A673 (cell line): ENCODE data around the gene TRAF3IP1. TPM values are rescaled to one million over a fixed set of nuclear protein-coding genes. Genes with fewer than 3 reads are reported as not detected.

Source experiments
- BruUV-seq: library from RNA; stranded (reverse); fragments of 400-500 nt; replicated peaks from 2 replicates; lab custom pipeline; 2021; lab: Mats Ljungman, UMichigan
- CTCF ChIA-PET: fragments of 300-600 bp; sonication (Branson Sonifier 250); formaldehyde crosslinking; loops from one replicate; lab custom pipeline; 2022; ENCODE audit warnings: antibody characterized with exemption; lab: Charles Lee
- POLR2A ChIA-PET: fragments of 300-600 bp; sonication (Branson Sonifier 250); formaldehyde crosslinking; loops from one replicate; lab custom pipeline; 2022; ENCODE audit warnings: antibody characterized with exemption; ENCODE audit not compliant: low non-redundant PET; lab: Charles Lee
- DNase-seq: peaks from one replicate; pipeline ENCODE4 v3.0.0-alpha.2; 2015; ENCODE audit warnings: low spot score
- H3K27ac ChIP-seq: fragments of 200-600 bp; sonication (generic); 2 replicates; pipeline ENCODE4 v1.5.1; 2016; ENCODE audit warnings: mixed run types, low read depth, mild to moderate bottlenecking, mixed read lengths, antibody characterized with exemption, low read length; ENCODE audit not compliant: poor library complexity, severe bottlenecking
- H3K27me3 ChIP-seq: fragments of 200-600 bp; sonication (generic); replicated peaks from 2 replicates; pipeline ENCODE4 v1.6.1; 2017; ENCODE audit warnings: mixed run types, low read depth, mild to moderate bottlenecking, mixed read lengths, antibody characterized with exemption, low read length; ENCODE audit not compliant: insufficient read depth, poor library complexity
- H3K36me3 ChIP-seq: fragments of 200-600 bp; sonication (generic); 2 replicates; pipeline ENCODE4 v1.6.1; 2016; ENCODE audit warnings: mixed run types, mild to moderate bottlenecking, mixed read lengths, antibody characterized with exemption, low read length; ENCODE audit not compliant: insufficient read depth, poor library complexity, severe bottlenecking
- H3K4me1 ChIP-seq: fragments of 200-600 bp; sonication (generic); 2 replicates; pipeline ENCODE4 v1.6.1; 2017; ENCODE audit warnings: mixed run types, mild to moderate bottlenecking, mixed read lengths, antibody characterized with exemption, low read length; ENCODE audit not compliant: insufficient read depth, poor library complexity, severe bottlenecking
- H3K4me3 ChIP-seq: fragments of 200-600 bp; sonication (generic); 2 replicates; pipeline ENCODE4 v1.5.1; 2016; ENCODE audit warnings: low read depth, mixed run types, mild to moderate bottlenecking, mixed read lengths, low read length; ENCODE audit not compliant: poor library complexity, severe bottlenecking
- H3K9me3 ChIP-seq: fragments of 200-600 bp; sonication (generic); 2 replicates; pipeline ENCODE4 v1.6.1; 2016; ENCODE audit warnings: mixed run types, low read depth, mild to moderate bottlenecking, mixed read lengths, antibody characterized with exemption, low read length; ENCODE audit not compliant: poor library complexity, severe bottlenecking
- CTCF ChIP-seq: fragments of 300-800, 200-600 bp; sonication (generic); conservative IDR thresholded peaks from 2 replicates; pipeline ENCODE4 v1.5.1; 2017; ENCODE audit warnings: low read depth, mild to moderate bottlenecking, antibody characterized with exemption, low read length, moderate library complexity, mixed read lengths
- EZH2 ChIP-seq: fragments of 200-600 bp; sonication (generic); IDR thresholded peaks from 2 replicates; pipeline ENCODE4 v1.6.1; 2017; ENCODE audit warnings: borderline replicate concordance, low read depth, mild to moderate bottlenecking, mixed read lengths, antibody characterized with exemption, low read length; ENCODE audit not compliant: poor library complexity, severe bottlenecking
- intact Hi-C: fragments of 100-400 bp; cut with micrococcal nuclease; formaldehyde crosslinking; loops from one replicate; pipeline ENCODE4 v1.10.0; 2022; ENCODE audit not compliant: unreplicated experiment
- total RNA-seq: library from RNA; stranded (reverse); gene quantifications from 2 replicates; pipeline ENCODE4 v1.2.3, GENCODE V29; 2021

Gene TRAF3IP1
- total RNA-seq, 1 experiment from 2014 or later: 23.0 TPM

DNA sequence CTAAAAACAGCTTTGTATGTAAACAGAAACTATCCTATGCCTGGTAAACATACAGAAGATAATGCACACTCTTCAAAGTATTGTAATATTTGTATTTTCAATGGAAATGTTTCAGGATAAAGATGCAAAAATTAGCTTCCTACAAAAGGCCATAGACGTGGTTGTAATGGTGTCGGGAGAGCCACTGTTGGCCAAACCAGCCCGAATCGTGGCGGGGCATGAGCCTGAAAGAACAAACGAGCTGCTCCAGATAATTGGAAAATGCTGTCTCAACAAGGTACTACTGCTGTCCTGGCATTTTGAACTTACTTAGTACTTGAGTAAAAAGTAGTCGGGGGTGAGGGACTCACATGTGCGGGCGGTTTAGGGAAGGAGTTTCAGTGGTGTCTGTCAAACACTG is 5.4 kb downstream of the TRAF3IP1 start:
- Histone ChIP-seq H3K27me3 (no peaks in the 10 kb centered on the region), H3K4me3 (no peak overlapping the region), H3K36me3 (no peaks in the 10 kb centered on the region), H3K4me1 (peaks cover 5% of the 10 kb centered on the region), H3K27ac (no peak overlapping the region), H3K9me3 (no peaks in the 10 kb centered on the region)
- BruUV-seq: no TSS peak
- intact Hi-C loops: no loop called here
- POLR2A ChIA-PET: no interaction called here
- CTCF ChIA-PET: no interaction called here
- no peak for DNase-seq
- TF ChIP-seq CTCF (no peak), EZH2 (no peak)

GRCh38 chr2:238326801-238327365 is 6.6 kb downstream of the TRAF3IP1 start:
- ChIA-PET CTCF (no interaction called here), POLR2A (no interaction called here)
- BruUV-seq: no TSS peak
- no peaks in the 10 kb centered on the region for H3K4me1 ChIP-seq
- TF ChIP-seq CTCF: no peak
- TF ChIP-seq EZH2: no peak
- H3K4me3 ChIP-seq: no peak overlapping the region
- no peak for DNase-seq
- no peaks in the 10 kb centered on the region for H3K9me3 ChIP-seq
- intact Hi-C loops: no loop called here
- no peaks in the 10 kb centered on the region for H3K36me3 ChIP-seq
- H3K27me3 ChIP-seq: no peaks in the 10 kb centered on the region
- H3K27ac ChIP-seq: no peak overlapping the region

- Histone ChIP-seq H3K4me3 (no peak overlapping the region), H3K36me3 (no peaks in the 10 kb centered on the region), H3K27me3 (no peaks in the 10 kb centered on the region), H3K27ac (no peak overlapping the region), H3K9me3 (no peaks in the 10 kb centered on the region), H3K4me1 (no peaks in the 10 kb centered on the region)
- no TSS peak for BruUV-seq
- intact Hi-C loops: no loop called here
- no peak for DNase-seq
- ChIA-PET CTCF (no interaction called here), POLR2A (no interaction called here)
- TF ChIP-seq CTCF (no peak), EZH2 (no peak)
Observed at GRCh38 chr2:238327751-238328150, 7.4 kb downstream of the TRAF3IP1 start.
